ENCODE results near the gene NAT10. TPM values are rescaled to one million over a fixed set of nuclear protein-coding genes. Genes with fewer than 3 reads are reported as not detected.

NAT10 gene
- total RNA-seq, 2 donors from 2014 or later = 13.3 to 16.0 TPM

DNA sequence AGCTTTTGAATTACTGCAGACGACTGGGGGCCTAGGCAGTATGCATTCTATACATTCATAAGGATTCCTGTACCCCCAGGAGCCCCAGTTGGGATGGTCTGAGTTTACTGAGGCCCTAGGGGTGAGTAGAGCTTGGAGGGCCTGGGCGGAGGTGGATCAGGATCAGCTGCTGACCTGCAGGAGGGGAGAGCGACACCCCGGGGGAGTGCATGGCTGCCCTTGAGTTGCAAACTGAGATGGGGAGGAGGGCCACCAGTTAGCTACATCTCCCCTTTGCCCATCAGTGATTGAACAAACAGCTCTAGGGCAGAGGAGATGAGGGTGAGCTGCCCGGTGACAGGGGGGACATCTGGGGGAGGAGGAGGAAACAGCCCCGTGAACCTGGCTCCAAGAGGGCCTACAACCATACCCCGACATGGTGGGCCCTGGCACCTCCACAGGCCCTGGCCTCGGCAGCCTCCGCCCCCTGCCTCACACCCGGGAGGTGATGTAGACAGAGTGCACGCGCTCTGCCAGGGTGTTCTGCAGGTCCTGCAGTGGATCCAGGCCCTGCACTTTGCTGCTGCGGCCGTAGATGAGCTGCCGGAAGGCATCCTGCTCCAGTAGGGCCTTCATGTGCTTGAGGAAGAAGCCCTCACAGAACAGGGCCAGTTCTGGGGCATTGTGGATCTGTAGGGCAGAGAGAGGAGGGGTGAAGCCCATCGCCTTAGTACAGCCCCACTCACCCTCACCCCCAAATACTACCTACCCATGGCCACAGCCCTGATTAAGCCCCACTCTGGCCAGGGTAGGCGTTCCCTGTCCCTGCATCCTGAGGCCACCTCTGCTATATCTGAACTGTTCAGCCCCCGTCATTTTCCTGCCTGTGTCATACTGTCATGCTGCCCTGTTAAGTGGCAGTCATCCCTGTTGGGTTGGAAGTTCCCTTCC lies 46.8 kb downstream of the NAT10 start:
- Histone ChIP-seq H3K27me3 (no peaks in the 10 kb centered on the region), H3K9me3 (no peaks in the 10 kb centered on the region), H3K4me3 (no peak overlapping the region), H3K27ac (no peak overlapping the region), H3K36me3 (peaks cover 85% of the 10 kb centered on the region), H3K4me1 (no peaks in the 10 kb centered on the region)
- TF ChIP-seq, protein P1, sequence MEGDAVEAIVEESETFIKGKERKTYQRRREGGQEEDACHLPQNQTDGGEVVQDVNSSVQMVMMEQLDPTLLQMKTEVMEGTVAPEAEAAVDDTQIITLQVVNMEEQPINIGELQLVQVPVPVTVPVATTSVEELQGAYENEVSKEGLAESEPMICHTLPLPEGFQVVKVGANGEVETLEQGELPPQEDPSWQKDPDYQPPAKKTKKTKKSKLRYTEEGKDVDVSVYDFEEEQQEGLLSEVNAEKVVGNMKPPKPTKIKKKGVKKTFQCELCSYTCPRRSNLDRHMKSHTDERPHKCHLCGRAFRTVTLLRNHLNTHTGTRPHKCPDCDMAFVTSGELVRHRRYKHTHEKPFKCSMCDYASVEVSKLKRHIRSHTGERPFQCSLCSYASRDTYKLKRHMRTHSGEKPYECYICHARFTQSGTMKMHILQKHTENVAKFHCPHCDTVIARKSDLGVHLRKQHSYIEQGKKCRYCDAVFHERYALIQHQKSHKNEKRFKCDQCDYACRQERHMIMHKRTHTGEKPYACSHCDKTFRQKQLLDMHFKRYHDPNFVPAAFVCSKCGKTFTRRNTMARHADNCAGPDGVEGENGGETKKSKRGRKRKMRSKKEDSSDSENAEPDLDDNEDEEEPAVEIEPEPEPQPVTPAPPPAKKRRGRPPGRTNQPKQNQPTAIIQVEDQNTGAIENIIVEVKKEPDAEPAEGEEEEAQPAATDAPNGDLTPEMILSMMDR (IDR thresholded peaks at IDR 0.05) = no peak
- no peak for DNase-seq (ENCODE audit: low spot score)

DNA sequence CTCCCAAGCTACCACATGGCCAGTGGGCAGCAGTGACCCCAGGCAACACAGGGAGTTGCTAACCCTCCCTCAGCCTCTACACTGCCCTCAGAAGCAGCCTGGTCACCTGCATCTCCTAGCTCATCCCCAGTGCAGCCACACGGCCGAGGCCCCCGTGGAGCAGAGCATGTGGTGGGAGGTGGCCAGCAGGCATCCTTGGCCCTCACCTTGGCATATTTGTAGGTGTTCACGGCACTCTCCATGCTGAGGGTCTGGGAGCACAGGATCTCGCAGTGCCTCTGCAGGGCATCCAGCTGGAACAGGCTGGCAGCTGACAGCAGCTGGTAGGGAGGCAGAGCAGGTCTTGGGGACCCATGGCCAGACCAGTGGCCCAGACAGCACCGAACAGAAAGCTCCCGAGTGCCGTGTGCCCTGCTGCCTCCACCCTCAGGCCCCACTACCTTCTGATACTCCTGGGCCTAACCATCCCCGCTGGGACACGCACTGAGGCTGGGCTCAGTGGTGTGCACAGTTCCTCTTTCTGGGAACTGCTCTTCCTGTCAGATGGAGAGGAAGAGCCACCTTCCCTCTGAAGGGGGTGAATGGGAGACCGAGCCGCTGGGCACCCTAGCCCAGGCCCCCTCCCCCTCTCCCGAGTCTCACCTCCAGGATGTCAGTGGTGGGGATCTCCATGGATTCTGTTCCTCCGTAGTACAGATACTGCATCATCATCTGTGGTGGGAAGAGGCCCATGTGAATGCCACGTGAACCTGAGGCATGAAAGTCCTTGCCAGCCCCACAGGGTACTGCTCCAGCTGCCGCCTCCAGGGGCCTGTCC lies 48.8 kb downstream of the NAT10 start:
- H3K27ac ChIP-seq = no peak overlapping the region
- H3K4me1 ChIP-seq = no peaks in the 10 kb centered on the region
- no peak for DNase-seq (ENCODE audit: low spot score)
- no peaks in the 10 kb centered on the region for H3K27me3 ChIP-seq
- TF ChIP-seq, protein P1 (IDR thresholded peaks at IDR 0.05) = no peak
- H3K4me3 ChIP-seq = no peak overlapping the region
- no peaks in the 10 kb centered on the region for H3K9me3 ChIP-seq
- peaks cover 85% of the 10 kb centered on the region for H3K36me3 ChIP-seq

DNA sequence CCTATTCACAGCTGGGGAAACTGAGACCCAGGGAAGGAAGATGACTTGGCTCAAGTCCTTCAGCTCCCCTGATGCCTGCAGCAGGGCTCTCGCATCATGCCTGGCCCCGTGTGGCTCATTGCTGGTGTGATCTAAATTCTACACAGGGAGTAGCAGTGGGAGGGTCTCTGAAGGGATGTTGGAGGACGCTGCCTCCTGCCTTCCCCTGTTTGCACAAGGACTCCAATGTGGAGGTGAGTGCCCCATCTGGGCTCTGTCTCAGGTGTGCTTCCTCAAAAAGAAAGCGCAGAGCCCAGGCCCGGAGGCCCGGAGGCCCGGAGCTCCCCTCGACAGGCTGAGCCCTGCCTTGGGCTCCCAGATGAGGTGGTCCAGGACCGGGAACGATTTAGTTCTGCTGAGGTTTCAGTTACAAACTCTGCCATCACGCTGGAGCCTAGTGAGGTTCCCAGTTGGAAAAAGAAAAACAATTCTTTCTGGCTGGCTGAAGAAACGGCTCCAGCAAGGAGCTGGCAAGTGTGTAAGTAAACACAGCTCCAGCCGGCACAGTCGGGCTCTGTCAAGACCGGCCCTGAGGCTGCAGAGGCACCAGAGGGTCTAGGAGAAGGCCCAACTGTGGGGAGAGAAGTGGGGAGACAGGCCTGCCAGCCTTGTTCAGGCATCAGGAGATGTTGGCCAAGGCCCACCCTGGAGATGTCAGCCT lies 49.8 kb downstream of the NAT10 start:
- H3K27ac ChIP-seq = no peak overlapping the region

DNA sequence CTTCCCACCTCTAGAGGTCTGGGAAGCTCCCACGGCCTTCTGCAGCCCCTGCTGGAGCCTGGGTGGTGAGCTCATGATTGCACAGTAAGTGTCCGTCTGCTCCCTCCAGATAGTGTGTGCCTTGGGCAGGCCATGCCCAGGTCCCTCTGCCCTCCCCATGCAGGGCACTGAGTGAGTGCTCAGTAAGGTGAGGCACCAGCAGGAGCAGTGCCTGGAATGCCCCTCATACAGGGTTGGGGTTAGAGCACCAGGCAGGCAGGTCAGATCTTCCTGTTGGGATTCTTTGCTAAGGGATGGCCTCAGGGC lies 50.3 kb downstream of the NAT10 start:
- TF ChIP-seq, protein P1 (IDR thresholded peaks at IDR 0.05) = no peak
- H3K27me3 ChIP-seq = no peaks in the 10 kb centered on the region
- H3K36me3 ChIP-seq = peaks cover 83% of the 10 kb centered on the region
- H3K4me3 ChIP-seq = no peak overlapping the region
- no peak for DNase-seq (ENCODE audit: low spot score)
- no peaks in the 10 kb centered on the region for H3K4me1 ChIP-seq
- no peak overlapping the region for H3K27ac ChIP-seq
- no peaks in the 10 kb centered on the region for H3K9me3 ChIP-seq

More for the DNA sequence above, 49.8 kb downstream of the NAT10 start:
- no peak overlapping the region for H3K4me3 ChIP-seq
- no peaks in the 10 kb centered on the region for H3K4me1 ChIP-seq
- no peaks in the 10 kb centered on the region for H3K27me3 ChIP-seq
- H3K36me3 ChIP-seq = peaks cover 88% of the 10 kb centered on the region
- no peaks in the 10 kb centered on the region for H3K9me3 ChIP-seq
- TF ChIP-seq, protein P1 (IDR thresholded peaks at IDR 0.05) = no peak
- DNase-seq (ENCODE audit: low spot score) = no peak

DNA sequence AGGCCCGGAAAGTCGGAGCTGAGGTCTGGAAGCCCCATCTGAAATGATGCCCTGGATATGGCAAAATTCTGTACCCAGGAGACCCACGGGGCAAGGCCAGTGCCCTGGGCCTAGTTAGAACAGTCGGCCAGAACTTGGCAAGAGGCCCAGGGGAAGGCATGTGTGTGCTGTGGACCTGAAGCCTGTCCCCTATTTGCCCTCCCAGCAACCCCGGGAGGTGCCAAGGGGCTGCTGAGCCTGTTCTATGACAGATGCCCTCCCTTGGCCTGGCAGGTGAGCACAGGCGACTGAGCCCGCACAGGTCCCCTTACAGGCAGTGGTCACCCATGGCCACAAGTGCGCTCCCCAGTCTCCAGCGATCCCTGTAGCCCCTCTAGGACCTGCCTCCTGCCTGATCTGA lies 51.7 kb downstream of the NAT10 start:
- Histone ChIP-seq H3K4me3 (no peak overlapping the region), H3K4me1 (no peaks in the 10 kb centered on the region), H3K27ac (no peak overlapping the region), H3K27me3 (no peaks in the 10 kb centered on the region), H3K36me3 (peaks cover 79% of the 10 kb centered on the region), H3K9me3 (no peaks in the 10 kb centered on the region)
- TF ChIP-seq, protein P1 (IDR thresholded peaks at IDR 0.05) = no peak
- DNase-seq (ENCODE audit: low spot score) = no peak
